CD14-positive monocyte (primary cell): ENCODE results near the gene ST3GAL3. TPM values are rescaled to one million over a fixed set of nuclear protein-coding genes. Genes with fewer than 3 reads are reported as not detected.

Experiments
- DNase-seq, 3 donors: peaks; one replicate each; pipeline ENCODE4 v3.0.0-alpha.2; 2011 to 2022
- H2AFZ ChIP-seq: 2 replicates; pipeline ENCODE4 v1.6.0; 2012; ENCODE audit warnings: mild to moderate bottlenecking, low read depth, low read length, inconsistent platforms; ENCODE audit not compliant: insufficient read depth, poor library complexity, severe bottlenecking
- H3K27ac ChIP-seq, 2 donors: 1 replicate in 1 of 2; 2 replicates in 1 of 2; pipeline ENCODE4 v1.5.1; 2012 to 2013; ENCODE audit warnings: low read length in 2 of 2, control low read depth in 1 of 2, inconsistent platforms in 1 of 2, low read depth in 1 of 2, mild to moderate bottlenecking in 1 of 2
- H3K27me3 ChIP-seq, 2 donors: one replicate each; pipeline versions ENCODE4 v1.6.0 to v1.6.1; 2011 to 2013; ENCODE audit warnings: low read length in 2 of 2; ENCODE audit not compliant: control insufficient read depth in 2 of 2, insufficient read depth in 2 of 2
- H3K36me3 ChIP-seq, 2 donors: replicated peaks in 1 of 2; 1 replicate in 1 of 2; 2 replicates in 1 of 2; pipeline versions ENCODE4 v1.5.1 to v1.6.1; 2012 to 2013; ENCODE audit warnings: low read length in 2 of 2, control low read depth in 1 of 2, inconsistent platforms in 1 of 2, mild to moderate bottlenecking in 1 of 2; ENCODE audit not compliant: insufficient read depth in 2 of 2, control insufficient read depth in 1 of 2
- H3K4me1 ChIP-seq, 2 donors: 1 replicate in 1 of 2; 2 replicates in 1 of 2; pipeline versions ENCODE4 v1.5.1 to v1.6.1; 2012 to 2013; ENCODE audit warnings: low read length in 2 of 2, control low read depth in 1 of 2, inconsistent platforms in 1 of 2, mild to moderate bottlenecking in 1 of 2, moderate library complexity in 1 of 2; ENCODE audit not compliant: insufficient read depth in 2 of 2, control insufficient read depth in 1 of 2
- H3K4me2 ChIP-seq: replicated peaks from 2 replicates; pipeline ENCODE3; 2012; ENCODE audit warnings: low read length, moderate library complexity, mild to moderate bottlenecking; ENCODE audit not compliant: poor library complexity, severe bottlenecking; ENCODE audit errors: extremely low read depth
- H3K4me3 ChIP-seq, 3 experiments: fragments of 200-600 bp in 1 of 3; sonication (generic) in 1 of 3; replicated peaks in 1 of 3; 1 replicate in 2 of 3; 2 replicates in 1 of 3; pipeline ENCODE4 v1.5.1; 2011 to 2013; ENCODE audit warnings: low read length in 3 of 3, mild to moderate bottlenecking in 3 of 3, control low read depth in 2 of 3, low read depth in 2 of 3, inconsistent platforms in 1 of 3, moderate library complexity in 1 of 3
- H3K79me2 ChIP-seq: 2 replicates; pipeline ENCODE4 v1.6.0; 2012; ENCODE audit warnings: mild to moderate bottlenecking, control low read depth, inconsistent platforms, low read length, moderate library complexity; ENCODE audit not compliant: insufficient read depth
- H3K9ac ChIP-seq: 2 replicates; pipeline ENCODE4 v1.6.0; 2017; ENCODE audit warnings: low read length, mild to moderate bottlenecking; ENCODE audit not compliant: insufficient read depth, poor library complexity, severe bottlenecking
- H3K9me3 ChIP-seq, 2 donors: replicated peaks in 1 of 2; 1 replicate in 1 of 2; 2 replicates in 1 of 2; pipeline versions ENCODE4 v1.5.1 to v1.6.1; 2012 to 2013; ENCODE audit warnings: low read length in 2 of 2, control low read depth in 1 of 2; ENCODE audit not compliant: control insufficient read depth in 1 of 2, insufficient read depth in 1 of 2
- H4K20me1 ChIP-seq: 2 replicates; pipeline ENCODE4 v1.6.0; 2012; ENCODE audit warnings: mild to moderate bottlenecking, low read length, control low read depth, moderate library complexity; ENCODE audit not compliant: insufficient read depth
- H3K27ac Mint-ChIP-seq, 7 donors: one replicate each; pipeline ENCODE4 v1.8.0; 2020; ENCODE audit warnings: mild to moderate bottlenecking in 7 of 7, mixed read lengths in 7 of 7, moderate library complexity in 6 of 7, inconsistent platforms in 2 of 7
- H3K27me3 Mint-ChIP-seq, 3 donors: one replicate each; pipeline ENCODE4 v1.8.0; 2021 to 2022; ENCODE audit warnings: low read depth in 3 of 3, mild to moderate bottlenecking in 3 of 3, mixed read lengths in 3 of 3, moderate library complexity in 3 of 3, inconsistent platforms in 1 of 3
- H3K36me3 Mint-ChIP-seq, 2 donors: one replicate each; pipeline ENCODE4 v1.8.0; 2020; ENCODE audit warnings: mixed read lengths in 2 of 2, inconsistent platforms in 1 of 2, mild to moderate bottlenecking in 1 of 2
- H3K4me1 Mint-ChIP-seq: one replicate; pipeline ENCODE4 v1.8.0; 2020; ENCODE audit warnings: mild to moderate bottlenecking, mixed read lengths
- H3K4me3 Mint-ChIP-seq, 2 donors: one replicate each; pipeline ENCODE4 v1.8.0; 2020; ENCODE audit warnings: mild to moderate bottlenecking in 2 of 2, mixed read lengths in 2 of 2, moderate library complexity in 1 of 2
- H3K9me3 Mint-ChIP-seq, 7 donors: one replicate each; pipeline ENCODE4 v1.8.0; 2020 to 2022; ENCODE audit warnings: mixed read lengths in 7 of 7, mild to moderate bottlenecking in 6 of 7, moderate library complexity in 6 of 7, inconsistent platforms in 2 of 7
- WGBS: methylation state at CpG from one replicate; pipeline ENCODE4 v1.1.5; 2013; ENCODE audit warnings: missing lambda C conversion rate; ENCODE audit not compliant: insufficient coverage; 5-methylcytosine and 5-hydroxymethylcytosine counted together
- intact Hi-C, 2 donors: fragments of 100-400 bp; cut with micrococcal nuclease; formaldehyde crosslinking; loops; one replicate each; pipeline versions ENCODE4 v1.15.0 to v1.15.1; 2023
- polyA plus RNA-seq, 3 donors: library from polyadenylated mRNA; depleted of rRNA in 1 of 3; unstranded in 2 of 3; stranded (reverse) in 1 of 3; fragments of 300-500 nt in 2 of 3; fragments of >200 nt in 1 of 3; fragmentation: Illumina TruSeq in 2 of 3; gene quantifications; 1 replicate in 2 of 3; 2 replicates in 1 of 3; pipeline ENCODE4 v1.2.3, GENCODE V29; 2012 to 2021
- TF ChIP-seq, protein P1 (sequence below): fragments of 200-600 bp; IDR thresholded peaks from one replicate; pipeline ENCODE4 v1.8.0; 2022; ENCODE audit warnings: antibody characterized with exemption, mild to moderate bottlenecking

The ST3GAL3 gene
- polyA plus RNA-seq, 3 donors: 1.6 to 4.5 (median 2.1) TPM

DNA sequence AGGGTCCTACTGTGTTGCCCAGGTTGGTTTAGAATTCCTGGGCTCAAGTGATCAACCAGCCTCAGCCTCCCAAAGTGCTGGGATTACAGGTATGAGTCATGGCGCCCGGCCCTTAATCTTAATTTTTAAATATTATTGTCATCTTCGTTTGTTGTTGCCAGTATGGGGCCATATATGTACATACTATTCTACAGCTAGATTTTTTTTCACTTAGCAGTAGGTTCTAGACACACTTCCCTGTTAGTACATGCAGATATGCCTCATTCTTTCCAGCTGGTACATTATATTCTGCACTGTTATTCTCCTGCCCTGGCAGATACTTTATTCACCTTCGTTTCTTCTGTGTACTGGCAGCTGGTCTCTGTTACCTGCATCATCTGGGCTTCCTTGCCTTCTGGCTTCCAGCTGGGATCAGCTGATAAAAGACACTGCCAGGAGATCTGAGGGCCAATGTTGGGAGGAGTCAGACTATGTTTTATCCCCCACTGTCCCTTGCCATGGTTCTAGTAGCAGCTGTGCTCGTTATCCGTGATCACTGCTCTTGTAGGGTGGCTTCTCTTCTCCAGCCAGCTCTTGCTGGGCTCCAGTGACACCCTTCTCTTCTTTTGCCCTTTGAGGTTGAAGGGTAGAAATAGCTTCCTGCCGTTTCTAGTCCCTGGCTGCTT is 24.7 kb downstream of the ST3GAL3 start:
- Histone ChIP-seq H3K36me3 (peaks cover 8 to 10% of the 10 kb centered on the region in 2 donors), H3K27me3 (no peaks in the 10 kb centered on the region), H3K79me2 (peaks cover 6% of the 10 kb centered on the region), H3K27ac (no peak overlapping the region), H3K4me2 (no peak overlapping the region), H4K20me1 (no peaks in the 10 kb centered on the region), H3K4me1 (no peaks in the 10 kb centered on the region), H3K9ac (no peak overlapping the region), H2AFZ (no peak overlapping the region), H3K9me3 (no peaks in the 10 kb centered on the region), H3K4me3 (no peak overlapping the region)
- no peaks in the 10 kb centered on the region for H3K4me1 Mint-ChIP-seq
- peaks cover 0 to 2% (median 0%) of the 10 kb centered on the region in 3 donors for H3K27me3 Mint-ChIP-seq
- no peak for DNase-seq
- H3K9me3 Mint-ChIP-seq: no peaks in the 10 kb centered on the region
- no CpG with 5 or more reads among the region's 7 CpGs for WGBS
- TF ChIP-seq, protein P1, sequence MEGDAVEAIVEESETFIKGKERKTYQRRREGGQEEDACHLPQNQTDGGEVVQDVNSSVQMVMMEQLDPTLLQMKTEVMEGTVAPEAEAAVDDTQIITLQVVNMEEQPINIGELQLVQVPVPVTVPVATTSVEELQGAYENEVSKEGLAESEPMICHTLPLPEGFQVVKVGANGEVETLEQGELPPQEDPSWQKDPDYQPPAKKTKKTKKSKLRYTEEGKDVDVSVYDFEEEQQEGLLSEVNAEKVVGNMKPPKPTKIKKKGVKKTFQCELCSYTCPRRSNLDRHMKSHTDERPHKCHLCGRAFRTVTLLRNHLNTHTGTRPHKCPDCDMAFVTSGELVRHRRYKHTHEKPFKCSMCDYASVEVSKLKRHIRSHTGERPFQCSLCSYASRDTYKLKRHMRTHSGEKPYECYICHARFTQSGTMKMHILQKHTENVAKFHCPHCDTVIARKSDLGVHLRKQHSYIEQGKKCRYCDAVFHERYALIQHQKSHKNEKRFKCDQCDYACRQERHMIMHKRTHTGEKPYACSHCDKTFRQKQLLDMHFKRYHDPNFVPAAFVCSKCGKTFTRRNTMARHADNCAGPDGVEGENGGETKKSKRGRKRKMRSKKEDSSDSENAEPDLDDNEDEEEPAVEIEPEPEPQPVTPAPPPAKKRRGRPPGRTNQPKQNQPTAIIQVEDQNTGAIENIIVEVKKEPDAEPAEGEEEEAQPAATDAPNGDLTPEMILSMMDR: no peak
- H3K4me3 Mint-ChIP-seq: no peak overlapping the region
- intact Hi-C loops: no loop called here
- no peak overlapping the region for H3K27ac Mint-ChIP-seq
- peaks cover 28 to 32% of the 10 kb centered on the region in 2 donors for H3K36me3 Mint-ChIP-seq

GRCh38 chr1:43736819-43737218 is 29.5 kb downstream of the ST3GAL3 start:
- H4K20me1 ChIP-seq: no peaks in the 10 kb centered on the region
- TF ChIP-seq, protein P1: no peak
- H3K9me3 ChIP-seq: no peaks in the 10 kb centered on the region
- Mint-ChIP-seq H3K36me3 (peaks cover 30 to 38% of the 10 kb centered on the region in 2 donors), H3K4me3 (no peak overlapping the region), H3K27ac (no peak overlapping the region), H3K4me1 (no peaks in the 10 kb centered on the region), H3K9me3 (no peaks in the 10 kb centered on the region), H3K27me3 (no peaks in the 10 kb centered on the region)
- no CpG with 5 or more reads among the region's 2 CpGs for whole genome bisulfite sequencing
- H3K36me3 ChIP-seq: peaks cover 14 to 44% of the 10 kb centered on the region in 2 donors
- H3K4me2 ChIP-seq: no peak overlapping the region
- H3K4me3 ChIP-seq: no peak overlapping the region
- H3K4me1 ChIP-seq: no peaks in the 10 kb centered on the region
- H3K79me2 ChIP-seq: peaks cover 4% of the 10 kb centered on the region
- intact Hi-C loops: no loop called here
- no peak for DNase-seq
- no peak overlapping the region for H3K27ac ChIP-seq
- H3K27me3 ChIP-seq: no peaks in the 10 kb centered on the region
- H3K9ac ChIP-seq: no peak overlapping the region
- H2AFZ ChIP-seq: no peak overlapping the region
